ENCODE data around the gene GUCD1. TPM values are rescaled to one million over a fixed set of nuclear protein-coding genes. Genes with fewer than 3 reads are reported as not detected.
A peak's percentile ranks its signal among the peaks of the same experiment; 100 is the strongest.

Gene GUCD1
- total RNA-seq, 1 donor from 2014 or later, result 84.7 TPM

- DNase-seq (ENCODE audit: low spot score), result no peak
- no peak for TF ChIP-seq CTCF (IDR thresholded peaks at IDR 0.05)
- Mint-ChIP-seq H3K27ac (ENCODE audit: unreplicated experiment) (no peak overlapping the region), H3K4me1 (ENCODE audit: low read depth) (peaks cover 9% of the 10 kb centered on the region), H3K4me3 (ENCODE audit: unreplicated experiment) (no peak overlapping the region), H3K9me3 (ENCODE audit: low read depth) (no peaks in the 10 kb centered on the region), H3K27me3 (ENCODE audit: low read depth) (peaks cover 5% of the 10 kb centered on the region), H3K36me3 (ENCODE audit: low read depth) (no peaks in the 10 kb centered on the region)
These were observed 52.4 kb downstream of the GUCD1 start for GRCh38 chr22:24502541-24502940.

GRCh38 chr22:24502034-24502433 lies 52.9 kb downstream of the GUCD1 start:
- no peak for TF ChIP-seq CTCF (IDR thresholded peaks at IDR 0.05)
- no peaks in the 10 kb centered on the region for H3K36me3 Mint-ChIP-seq (ENCODE audit: low read depth)
- H3K4me3 Mint-ChIP-seq (ENCODE audit: unreplicated experiment), result no peak overlapping the region
- H3K27me3 Mint-ChIP-seq (ENCODE audit: low read depth), result peaks cover 5% of the 10 kb centered on the region
- peaks cover 6% of the 10 kb centered on the region for H3K4me1 Mint-ChIP-seq (ENCODE audit: low read depth)
- no peaks in the 10 kb centered on the region for H3K9me3 Mint-ChIP-seq (ENCODE audit: low read depth)
- DNase-seq (ENCODE audit: low spot score), result no peak
- H3K27ac Mint-ChIP-seq (ENCODE audit: unreplicated experiment), result no peak overlapping the region

GRCh38 chr22:24501301-24502005 lies 53.5 kb downstream of the GUCD1 start:
- TF ChIP-seq CTCF (IDR thresholded peaks at IDR 0.05), result no peak

GRCh38 chr22:24500277-24500820 lies 54.6 kb downstream of the GUCD1 start:
- no peaks in the 10 kb centered on the region for H3K36me3 Mint-ChIP-seq (ENCODE audit: low read depth)
- H3K9me3 Mint-ChIP-seq (ENCODE audit: low read depth), result no peaks in the 10 kb centered on the region
- H3K27ac Mint-ChIP-seq (ENCODE audit: unreplicated experiment), result no peak overlapping the region
- no peaks in the 10 kb centered on the region for H3K4me1 Mint-ChIP-seq (ENCODE audit: low read depth)
- TF ChIP-seq CTCF (IDR thresholded peaks at IDR 0.05), result no peak
- H3K4me3 Mint-ChIP-seq (ENCODE audit: unreplicated experiment), result no peak overlapping the region
- H3K27me3 Mint-ChIP-seq (ENCODE audit: low read depth), result peaks cover 7% of the 10 kb centered on the region
- DNase-seq (ENCODE audit: low spot score), result peak; percentile 56

More at GRCh38 chr22:24501301-24502005, 53.5 kb downstream of the GUCD1 start:
- Mint-ChIP-seq H3K9me3 (ENCODE audit: low read depth) (no peaks in the 10 kb centered on the region), H3K27me3 (ENCODE audit: low read depth) (peaks cover 7% of the 10 kb centered on the region), H3K27ac (ENCODE audit: unreplicated experiment) (no peak overlapping the region), H3K4me3 (ENCODE audit: unreplicated experiment) (no peak overlapping the region), H3K36me3 (ENCODE audit: low read depth) (no peaks in the 10 kb centered on the region), H3K4me1 (ENCODE audit: low read depth) (peaks cover under 1% of the 10 kb centered on the region)
- DNase-seq (ENCODE audit: low spot score), result peak; percentile 56

- Mint-ChIP-seq H3K27ac (ENCODE audit: unreplicated experiment) (no peak overlapping the region), H3K4me1 (ENCODE audit: low read depth) (no peaks in the 10 kb centered on the region), H3K27me3 (ENCODE audit: low read depth) (peaks cover 7% of the 10 kb centered on the region), H3K4me3 (ENCODE audit: unreplicated experiment) (no peak overlapping the region), H3K36me3 (ENCODE audit: low read depth) (no peaks in the 10 kb centered on the region), H3K9me3 (ENCODE audit: low read depth) (no peaks in the 10 kb centered on the region)
- no peak for DNase-seq (ENCODE audit: low spot score)
- no peak for TF ChIP-seq CTCF (IDR thresholded peaks at IDR 0.05)
These were observed 55.1 kb downstream of the GUCD1 start for GRCh38 chr22:24499706-24500276.
